NT2/D1 (cell line): ENCODE results near the gene SPEM1.
A peak's percentile ranks its signal among the peaks of the same experiment; 100 is the strongest.

Source experiments
- DNase-seq: peaks from one replicate; pipeline ENCODE4 v3.0.0-alpha.2; 2011; ENCODE audit warnings: low read depth, low spot score
- H3K27me3 ChIP-seq: 2 replicates; pipeline ENCODE4 v1.6.0; 2011; ENCODE audit warnings: mild to moderate bottlenecking; ENCODE audit not compliant: insufficient read length, insufficient read depth
- H3K36me3 ChIP-seq: 2 replicates; pipeline ENCODE4 v1.6.1; 2011; ENCODE audit warnings: mild to moderate bottlenecking, low read length, mixed read lengths; ENCODE audit not compliant: insufficient read depth, insufficient read length
- H3K4me1 ChIP-seq: 2 replicates; pipeline ENCODE4 v1.5.1; 2011; ENCODE audit not compliant: insufficient read depth, insufficient read length
- H3K4me3 ChIP-seq: 2 replicates; pipeline ENCODE4 v1.5.1; 2011; ENCODE audit warnings: low read depth; ENCODE audit not compliant: insufficient read length
- H3K9ac ChIP-seq: 2 replicates; pipeline ENCODE4 v1.6.0; 2011; ENCODE audit warnings: low read depth; ENCODE audit not compliant: insufficient read length
- H3K9me3 ChIP-seq: 2 replicates; pipeline ENCODE4 v1.5.1; 2011; ENCODE audit warnings: mild to moderate bottlenecking, low read length; ENCODE audit not compliant: insufficient read depth
- SUZ12 ChIP-seq: IDR thresholded peaks from 2 replicates; pipeline ENCODE4 v1.6.1; 2011; ENCODE audit not compliant: insufficient read length, insufficient read depth; ENCODE audit errors: extremely low read depth
- YY1 ChIP-seq: IDR thresholded peaks from 2 replicates; pipeline ENCODE4 v1.6.1; 2011; ENCODE audit not compliant: insufficient read length, insufficient read depth
- ZNF274 ChIP-seq: IDR thresholded peaks from 2 replicates; pipeline ENCODE4 v1.6.1; 2011; ENCODE audit warnings: mild to moderate bottlenecking, low read depth, low read length

Gene SPEM1

DNA sequence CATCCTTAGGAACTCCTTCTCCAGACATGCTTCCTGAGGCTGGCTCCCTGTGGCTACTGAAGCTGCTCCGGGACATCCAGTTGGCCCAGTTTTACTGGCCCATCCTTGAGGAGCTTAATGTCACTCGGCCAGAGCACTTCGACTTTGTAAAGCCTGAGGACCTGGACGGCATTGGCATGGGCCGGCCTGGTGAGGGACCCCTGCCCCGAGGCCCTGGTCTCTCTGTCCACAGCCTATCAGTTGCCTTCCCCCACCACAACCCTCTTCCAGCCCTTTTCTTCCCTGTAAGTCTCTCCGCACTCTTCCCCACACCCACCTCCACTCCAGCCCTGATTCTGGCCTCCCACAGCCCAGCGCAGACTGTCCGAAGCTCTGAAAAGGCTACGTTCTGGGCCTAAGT lies 37.2 kb upstream of the SPEM1 start:
- Histone ChIP-seq H3K4me1 (peaks cover 22% of the 10 kb centered on the region), H3K9me3 (peaks cover 5% of the 10 kb centered on the region; the same call in 1 of the 2 replicates), H3K9ac (peak overlapping the region; percentile 42), H3K36me3 (peaks cover 10% of the 10 kb centered on the region), H3K27me3 (peaks cover 45% of the 10 kb centered on the region), H3K4me3 (no peak overlapping the region)
- DNase-seq, result no peak
- TF ChIP-seq SUZ12 (no peak), YY1 (no peak), ZNF274 (no peak)

DNA sequence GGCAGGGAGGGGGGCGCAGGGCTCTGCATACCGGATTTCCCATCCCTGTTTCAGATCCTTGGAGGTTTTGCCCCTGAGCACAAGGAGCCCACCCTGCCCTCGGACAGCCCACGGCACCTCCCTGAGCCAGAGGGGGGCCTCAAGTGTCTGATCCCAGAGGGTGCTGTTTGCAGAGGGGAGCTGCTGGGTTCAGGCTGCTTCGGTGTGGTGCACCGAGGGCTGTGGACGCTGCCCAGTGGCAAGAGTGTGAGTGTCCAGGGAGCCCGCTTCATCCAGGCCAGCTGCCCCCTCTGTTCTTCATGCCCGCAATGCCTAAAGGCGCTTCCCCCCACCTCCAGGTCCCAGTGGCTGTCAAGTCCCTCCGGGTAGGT lies 36.8 kb upstream of the SPEM1 start:
- peaks cover 5% of the 10 kb centered on the region; the same call in 1 of the 2 replicates for H3K9me3 ChIP-seq
- peak overlapping the region; percentile 57 for H3K9ac ChIP-seq
- TF ChIP-seq YY1 (no peak), SUZ12 (no peak), ZNF274 (no peak)
- no peak overlapping the region for H3K4me3 ChIP-seq
- no peak for DNase-seq
- H3K27me3 ChIP-seq, result peaks cover 45% of the 10 kb centered on the region
- peaks cover 22% of the 10 kb centered on the region for H3K4me1 ChIP-seq
- peaks cover 14% of the 10 kb centered on the region for H3K36me3 ChIP-seq

DNA sequence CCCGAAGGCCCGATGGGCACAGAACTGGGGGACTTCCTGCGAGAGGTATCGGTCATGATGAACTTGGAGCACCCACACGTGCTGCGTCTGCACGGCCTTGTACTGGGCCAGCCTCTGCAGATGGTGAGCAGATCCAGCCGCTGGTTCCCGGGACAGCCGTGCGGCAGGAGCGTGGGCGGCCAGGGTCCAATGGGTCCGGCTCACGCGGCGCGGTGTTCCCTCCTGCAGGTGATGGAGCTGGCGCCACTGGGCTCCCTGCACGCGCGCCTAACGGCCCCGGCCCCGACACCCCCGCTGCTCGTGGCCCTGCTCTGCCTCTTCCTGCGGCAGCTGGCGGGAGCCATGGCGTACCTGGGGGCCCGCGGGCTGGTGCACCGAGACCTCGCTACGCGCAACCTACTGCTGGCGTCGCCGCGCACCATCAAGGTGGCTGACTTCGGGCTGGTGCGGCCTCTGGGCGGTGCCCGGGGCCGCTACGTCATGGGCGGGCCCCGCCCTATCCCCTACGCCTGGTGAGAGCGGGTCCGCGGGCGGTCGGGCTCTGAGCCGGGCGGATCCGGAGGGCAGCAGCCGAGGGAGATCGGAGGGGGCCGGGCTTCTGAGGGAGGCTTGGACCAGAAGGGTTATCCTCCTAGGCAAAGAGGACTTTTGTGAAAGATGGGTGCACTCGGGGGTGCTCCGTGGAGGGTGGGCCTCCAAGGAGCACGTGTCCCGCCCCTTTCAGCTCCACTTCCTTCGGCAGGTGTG lies 36.2 kb upstream of the SPEM1 start:
- TF ChIP-seq YY1, result no peak
- no peak for TF ChIP-seq ZNF274
- no peak for TF ChIP-seq SUZ12
- Histone ChIP-seq H3K9ac (peak overlapping the region; percentile 77), H3K36me3 (peaks cover 19% of the 10 kb centered on the region), H3K4me1 (peaks cover 22% of the 10 kb centered on the region), H3K4me3 (peak overlapping the region; percentile 26), H3K9me3 (peaks cover 5% of the 10 kb centered on the region; the same call in 1 of the 2 replicates), H3K27me3 (peaks cover 45% of the 10 kb centered on the region)
- DNase-seq, result no peak

DNA sequence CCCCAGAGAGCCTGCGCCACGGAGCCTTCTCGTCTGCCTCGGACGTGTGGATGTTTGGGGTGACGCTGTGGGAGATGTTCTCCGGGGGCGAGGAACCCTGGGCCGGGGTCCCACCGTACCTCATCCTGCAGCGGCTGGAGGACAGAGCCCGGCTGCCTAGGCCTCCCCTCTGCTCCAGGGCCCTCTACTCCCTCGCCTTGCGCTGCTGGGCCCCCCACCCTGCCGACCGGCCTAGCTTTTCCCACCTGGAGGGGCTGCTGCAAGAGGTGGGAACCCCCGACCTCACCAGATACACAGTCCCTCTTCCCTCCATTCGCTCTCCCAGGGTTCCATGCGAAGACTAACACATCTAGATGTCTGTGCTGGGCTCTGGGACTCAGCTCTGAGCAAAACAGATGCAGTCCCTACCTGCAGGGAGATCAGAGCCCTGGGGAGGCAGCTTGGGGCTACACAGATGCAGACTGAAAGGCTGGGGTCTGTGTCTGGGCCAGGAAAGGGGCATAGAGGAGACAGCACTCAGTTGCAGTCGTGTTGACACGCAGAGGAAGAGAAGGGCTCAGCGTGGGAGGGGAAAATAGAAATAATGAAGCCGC lies 35.5 kb upstream of the SPEM1 start:
- TF ChIP-seq YY1 (no peak), ZNF274 (no peak), SUZ12 (no peak)
- Histone ChIP-seq H3K4me3 (peak overlapping the region; percentile 26), H3K27me3 (peaks cover 40% of the 10 kb centered on the region), H3K9ac (peak overlapping the region; percentile 77), H3K4me1 (peaks cover 22% of the 10 kb centered on the region), H3K9me3 (no peaks in the 10 kb centered on the region), H3K36me3 (peaks cover 26% of the 10 kb centered on the region)
- no peak for DNase-seq

DNA sequence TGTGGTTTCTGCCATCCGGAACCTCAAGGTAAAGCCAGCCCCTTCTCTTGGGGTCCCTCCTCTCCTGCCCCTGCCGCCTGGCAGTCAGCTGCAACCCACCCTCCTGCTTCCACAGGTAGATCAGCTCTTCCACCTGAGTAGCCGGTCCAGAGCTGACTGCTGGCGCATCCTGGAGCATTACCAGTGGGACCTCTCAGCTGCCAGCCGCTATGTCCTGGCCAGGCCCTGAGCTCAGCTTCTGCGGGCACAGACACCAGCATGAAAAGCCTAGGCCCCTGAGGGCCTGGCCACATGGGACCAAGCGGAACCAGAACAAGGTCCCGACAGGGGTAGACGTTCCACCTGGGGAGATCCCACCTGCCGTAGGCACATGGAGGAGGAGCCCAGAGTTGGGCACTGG lies 31.3 kb upstream of the SPEM1 start:
- no peak for DNase-seq
- H3K4me1 ChIP-seq, result peaks cover 13% of the 10 kb centered on the region
- no peaks in the 10 kb centered on the region for H3K9me3 ChIP-seq
- TF ChIP-seq SUZ12, result no peak
- TF ChIP-seq ZNF274, result no peak
- TF ChIP-seq YY1, result no peak
- no peak overlapping the region for H3K4me3 ChIP-seq
- H3K27me3 ChIP-seq, result peaks cover under 1% of the 10 kb centered on the region
- H3K36me3 ChIP-seq, result peaks cover 57% of the 10 kb centered on the region
- no peak overlapping the region for H3K9ac ChIP-seq

DNA sequence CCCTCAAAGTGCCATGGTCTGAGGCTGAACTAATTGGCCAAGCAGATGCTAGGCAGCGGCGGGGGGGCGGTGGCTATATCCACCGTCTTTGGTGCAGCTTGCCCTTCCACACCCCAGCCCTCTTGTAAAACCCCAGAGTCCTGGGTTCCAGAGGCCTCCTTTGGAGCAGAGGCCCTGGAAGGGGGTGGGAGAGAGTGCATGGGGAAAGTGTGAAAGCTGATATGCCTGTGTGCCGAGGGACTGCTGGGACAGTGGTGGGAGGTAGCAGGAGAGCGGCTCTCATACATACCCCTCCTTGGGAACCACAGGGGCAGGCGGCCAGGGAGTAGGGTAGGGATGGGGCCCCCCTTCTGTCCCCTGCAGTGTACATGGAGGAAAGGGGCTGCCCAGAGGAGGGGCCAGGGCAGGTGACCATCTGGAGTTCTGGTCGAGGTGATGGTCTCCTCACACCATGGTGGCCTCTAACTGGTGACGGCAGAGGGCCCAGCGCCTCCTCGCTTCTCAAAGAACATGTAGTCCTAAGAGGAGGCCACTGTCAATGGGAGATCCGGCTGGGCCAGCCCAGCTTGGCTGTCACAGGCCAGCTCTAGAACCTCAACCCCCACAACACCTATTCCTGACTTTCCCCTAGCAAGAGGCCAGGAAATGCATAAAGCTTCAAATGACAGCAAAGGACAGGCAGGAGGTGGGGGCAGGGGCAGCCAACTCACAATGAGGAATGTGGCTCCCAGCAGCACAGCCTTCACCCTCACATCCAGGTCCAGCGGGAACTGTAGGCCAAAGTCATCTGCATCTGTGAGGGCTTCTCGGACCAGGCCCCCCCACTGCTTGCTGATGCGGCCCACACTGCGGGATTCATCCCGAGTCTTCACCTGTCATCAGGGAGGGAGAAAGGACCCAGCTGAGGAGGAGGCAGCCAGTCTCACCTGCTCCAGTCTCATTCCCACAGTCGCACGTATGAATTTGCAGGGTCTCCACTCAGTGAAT lies 29.9 kb upstream of the SPEM1 start:
- no peak for DNase-seq
- H3K4me1 ChIP-seq, result peaks cover 9% of the 10 kb centered on the region
- H3K9ac ChIP-seq, result no peak overlapping the region
- no peaks in the 10 kb centered on the region for H3K27me3 ChIP-seq
- no peaks in the 10 kb centered on the region for H3K9me3 ChIP-seq
- H3K4me3 ChIP-seq, result no peak overlapping the region
- TF ChIP-seq SUZ12, result no peak
- no peak for TF ChIP-seq ZNF274
- TF ChIP-seq YY1, result no peak
- peaks cover 57% of the 10 kb centered on the region for H3K36me3 ChIP-seq
